Spleen (tissue), 7 donors: ENCODE data around the gene NLRP6.

Source experiments
- CTCF ChIP-seq, 11 experiments: fragments of 200-600 bp in 7 of 11; fragments of 450-650 bp in 4 of 11; sonication (generic) in 4 of 11; IDR thresholded peaks in 8 of 11; conservative IDR thresholded peaks in 3 of 11; 1 replicate in 7 of 11; 2 replicates in 4 of 11; pipeline versions ENCODE4 v1.4.0 to v1.8.0; 2016 to 2021; ENCODE audit warnings: antibody characterized with exemption in 11 of 11, inconsistent platforms in 4 of 11, mild to moderate bottlenecking in 1 of 11
- POLR2A ChIP-seq, 3 donors: fragments of 450-650 bp; IDR thresholded peaks; one replicate each; pipeline ENCODE4 v1.5.1; 2017; ENCODE audit warnings: antibody characterized with exemption in 3 of 3, mild to moderate bottlenecking in 1 of 3
- POLR2AphosphoS5 ChIP-seq, 3 donors: sonication (generic); formaldehyde crosslinking; IDR thresholded peaks; one replicate each; pipeline ENCODE4 v1.5.1; 2017; ENCODE audit warnings: antibody characterized with exemption in 3 of 3
- donor health status: DM: no; HTN: no; CAD: no; lungs with moderate emphysema.
- donor health status: DM: no; HTN: no; CAD: no.
- donor health status: DM: no; HTN: no; CAD: no.

- TF ChIP-seq POLR2AphosphoS5 (IDR thresholded peaks at IDR 0.05) (no peak), POLR2A (IDR thresholded peaks at IDR 0.05) (no peak), CTCF (IDR thresholded peaks at IDR 0.05 in 8 of 11, conservative IDR thresholded peaks at IDR 0.05 in 3 of 11) (no peak)
Observed at GRCh38 chr11:276219-276618, 2.0 kb upstream of the NLRP6 start.
